WI38 (cell line): ENCODE measurements around the gene GZF1.

Source experiments
- H3K4me3 ChIP-seq: 2 replicates; pipeline ENCODE4 v1.5.1; 2011; ENCODE audit warnings: low read depth, mild to moderate bottlenecking, control low read depth, low read length
- CTCF ChIP-seq: IDR thresholded peaks from 2 replicates; pipeline ENCODE4 v1.5.1; 2012; ENCODE audit warnings: low read depth, mild to moderate bottlenecking, control low read depth, low read length

The GZF1 gene

GRCh38 chr20:23396950-23397627 is 35.1 kb downstream of the GZF1 start:
- no peak overlapping the region for H3K4me3 ChIP-seq
- TF ChIP-seq CTCF = no peak

GRCh38 chr20:23397961-23398360 is 36.0 kb downstream of the GZF1 start:
- no peak overlapping the region for H3K4me3 ChIP-seq
- no peak for TF ChIP-seq CTCF

- H3K4me3 ChIP-seq = no peak overlapping the region
- TF ChIP-seq CTCF = no peak
Measured at GRCh38 chr20:23399568-23400241, 37.7 kb downstream of the GZF1 start.

GRCh38 chr20:23401051-23401450 is 39.1 kb downstream of the GZF1 start:
- no peak overlapping the region for H3K4me3 ChIP-seq
- no peak for TF ChIP-seq CTCF

- no peak overlapping the region for H3K4me3 ChIP-seq
- no peak for TF ChIP-seq CTCF
Measured at GRCh38 chr20:23403751-23404150, 41.8 kb downstream of the GZF1 start.

GRCh38 chr20:23404196-23404595 is 42.2 kb downstream of the GZF1 start:
- no peak overlapping the region for H3K4me3 ChIP-seq
- TF ChIP-seq CTCF = no peak

- no peak overlapping the region for H3K4me3 ChIP-seq
- no peak for TF ChIP-seq CTCF
Measured at GRCh38 chr20:23406880-23407279, 44.9 kb downstream of the GZF1 start.
